ENCODE results near the gene CSF3R. TPM values are rescaled to one million over a fixed set of nuclear protein-coding genes. Genes with fewer than 3 reads are reported as not detected.

The CSF3R gene
- total RNA-seq, 4 donors from 2014 or later = 12.5 to 27.8 (median 19.8) TPM

- Histone ChIP-seq H3K36me3 (peaks cover 0 to 7% (median 0%) of the 10 kb centered on the region in 3 donors), H3K4me1 (peaks cover 0 to 25% (median 2%) of the 10 kb centered on the region in 4 donors), H3K27ac (no peak overlapping the region), H3K27me3 (no peaks in the 10 kb centered on the region), H3K9me3 (no peaks in the 10 kb centered on the region), H3K4me3 (no peak overlapping the region)
- TF ChIP-seq, protein P1, sequence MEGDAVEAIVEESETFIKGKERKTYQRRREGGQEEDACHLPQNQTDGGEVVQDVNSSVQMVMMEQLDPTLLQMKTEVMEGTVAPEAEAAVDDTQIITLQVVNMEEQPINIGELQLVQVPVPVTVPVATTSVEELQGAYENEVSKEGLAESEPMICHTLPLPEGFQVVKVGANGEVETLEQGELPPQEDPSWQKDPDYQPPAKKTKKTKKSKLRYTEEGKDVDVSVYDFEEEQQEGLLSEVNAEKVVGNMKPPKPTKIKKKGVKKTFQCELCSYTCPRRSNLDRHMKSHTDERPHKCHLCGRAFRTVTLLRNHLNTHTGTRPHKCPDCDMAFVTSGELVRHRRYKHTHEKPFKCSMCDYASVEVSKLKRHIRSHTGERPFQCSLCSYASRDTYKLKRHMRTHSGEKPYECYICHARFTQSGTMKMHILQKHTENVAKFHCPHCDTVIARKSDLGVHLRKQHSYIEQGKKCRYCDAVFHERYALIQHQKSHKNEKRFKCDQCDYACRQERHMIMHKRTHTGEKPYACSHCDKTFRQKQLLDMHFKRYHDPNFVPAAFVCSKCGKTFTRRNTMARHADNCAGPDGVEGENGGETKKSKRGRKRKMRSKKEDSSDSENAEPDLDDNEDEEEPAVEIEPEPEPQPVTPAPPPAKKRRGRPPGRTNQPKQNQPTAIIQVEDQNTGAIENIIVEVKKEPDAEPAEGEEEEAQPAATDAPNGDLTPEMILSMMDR (IDR thresholded peaks at IDR 0.05) = no peak
- TF ChIP-seq POLR2A (IDR thresholded peaks at IDR 0.05) = no peak
- TF ChIP-seq EP300 (IDR thresholded peaks at IDR 0.05) = no peak
- no peak for DNase-seq (ENCODE audit: low spot score in 2 of 2)
- 45 to 62% methylated on average over 5 of the region's 5 CpGs for WGBS, 2 donors
Observed at GRCh38 chr1:36446746-36447145, 36.0 kb downstream of the CSF3R start.

DNA sequence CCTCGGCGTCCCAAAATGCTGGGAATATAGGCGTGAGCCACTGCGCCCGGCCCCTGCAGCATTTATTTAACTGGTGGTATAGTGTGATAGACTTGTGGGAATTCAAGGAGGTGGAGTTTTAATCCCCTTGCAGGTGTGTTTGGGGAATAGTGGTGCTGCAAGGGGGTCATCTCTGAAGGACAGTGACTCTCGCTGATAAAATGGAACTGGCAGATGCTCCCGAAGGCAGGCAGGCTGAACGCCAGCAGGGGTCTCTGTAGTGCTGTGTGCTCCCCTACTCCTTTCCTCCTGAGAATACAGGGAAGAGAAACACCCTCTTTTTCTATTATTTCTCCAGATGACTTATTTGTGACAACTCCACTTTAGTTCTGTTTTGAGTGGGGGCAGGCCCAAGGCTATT, 36.4 kb downstream of the CSF3R start:
- Histone ChIP-seq H3K4me3 (no peak overlapping the region), H3K27me3 (no peaks in the 10 kb centered on the region), H3K27ac (no peak overlapping the region), H3K36me3 (peaks cover 0 to 7% (median 0%) of the 10 kb centered on the region in 3 donors), H3K9me3 (no peaks in the 10 kb centered on the region), H3K4me1 (peaks cover 0 to 23% (median 2%) of the 10 kb centered on the region in 4 donors)
- DNase-seq (ENCODE audit: low spot score in 2 of 2) = no peak
- WGBS, 2 donors = 58 to 66% methylated on average over 8 of the region's 8 CpGs
- TF ChIP-seq POLR2A (IDR thresholded peaks at IDR 0.05) (no peak), EP300 (IDR thresholded peaks at IDR 0.05) (no peak)
- TF ChIP-seq, protein P1 (IDR thresholded peaks at IDR 0.05) = no peak

DNA sequence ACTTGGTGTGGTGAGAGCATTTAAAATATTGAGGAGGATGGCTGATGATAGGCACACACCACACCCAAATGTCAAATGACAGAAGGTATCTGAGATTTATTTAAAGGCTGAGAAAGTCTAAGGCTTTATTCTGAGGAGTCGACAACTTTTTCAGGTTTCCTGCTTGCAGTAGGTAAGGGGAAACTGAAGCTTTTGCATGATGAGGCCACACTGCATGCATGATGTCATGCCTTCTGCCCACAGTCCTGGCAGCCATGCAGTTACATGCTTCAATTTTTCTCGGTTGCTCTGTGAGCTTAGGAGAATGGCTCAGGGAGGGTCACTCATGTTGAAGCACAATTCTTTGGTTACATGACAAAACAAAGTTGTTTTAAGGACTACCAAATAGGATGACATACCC, 39.4 kb downstream of the CSF3R start:
- no peak for TF ChIP-seq POLR2A (IDR thresholded peaks at IDR 0.05)
- Histone ChIP-seq H3K36me3 (peaks cover 0 to 21% (median 0%) of the 10 kb centered on the region in 3 donors), H3K4me3 (no peak overlapping the region), H3K27me3 (no peaks in the 10 kb centered on the region), H3K9me3 (no peaks in the 10 kb centered on the region), H3K4me1 (peaks cover 0 to 4% (median 0%) of the 10 kb centered on the region in 4 donors), H3K27ac (no peak overlapping the region)
- DNase-seq (ENCODE audit: low spot score in 2 of 2) = no peak
- WGBS, 2 donors = 71 to 88% methylated on average over 2 of the region's 2 CpGs

DNA sequence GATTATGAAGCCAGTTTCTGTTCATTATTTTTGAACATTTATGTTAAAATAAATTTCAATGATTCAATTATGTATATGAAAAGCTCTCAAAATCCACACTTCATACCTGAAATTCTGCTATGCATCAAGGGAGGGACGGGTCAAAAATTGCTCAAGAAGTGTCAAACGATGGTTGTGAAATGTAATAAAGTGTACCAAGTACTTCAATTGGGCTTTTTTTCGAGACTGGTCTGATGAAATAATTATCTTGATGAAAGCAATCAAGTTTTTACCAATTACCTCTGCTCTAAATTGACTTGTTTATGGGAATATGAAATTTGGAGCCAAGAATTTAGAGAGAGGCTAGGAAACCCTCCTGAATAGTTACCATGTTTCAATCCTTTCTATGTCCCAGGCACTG, 40.4 kb downstream of the CSF3R start:
- H3K27ac ChIP-seq = no peak overlapping the region
- no peak overlapping the region for H3K4me3 ChIP-seq
- no peak for TF ChIP-seq POLR2A (IDR thresholded peaks at IDR 0.05)
- TF ChIP-seq EP300 (IDR thresholded peaks at IDR 0.05) = no peak
- TF ChIP-seq, protein P1 (IDR thresholded peaks at IDR 0.05) = no peak
- no peaks in the 10 kb centered on the region for H3K9me3 ChIP-seq
- 86 to 88% methylated on average over 3 of the region's 3 CpGs for WGBS, 2 donors
- DNase-seq (ENCODE audit: low spot score in 2 of 2) = no peak
- H3K4me1 ChIP-seq = no peaks in the 10 kb centered on the region
- no peaks in the 10 kb centered on the region for H3K27me3 ChIP-seq
- H3K36me3 ChIP-seq = peaks cover 0 to 30% (median 0%) of the 10 kb centered on the region in 3 donors

GRCh38 chr1:36440646-36441045, 42.1 kb downstream of the CSF3R start:
- DNase-seq (ENCODE audit: low spot score in 2 of 2) = no peak
- 74 to 79% methylated on average over 3 of the region's 3 CpGs for WGBS, 2 donors
- H3K27ac ChIP-seq = no peak overlapping the region
- no peaks in the 10 kb centered on the region for H3K9me3 ChIP-seq
- no peaks in the 10 kb centered on the region for H3K27me3 ChIP-seq
- no peaks in the 10 kb centered on the region for H3K4me1 ChIP-seq
- peaks cover 0 to 40% (median 0%) of the 10 kb centered on the region in 3 donors for H3K36me3 ChIP-seq
- no peak overlapping the region for H3K4me3 ChIP-seq
- TF ChIP-seq EP300 (IDR thresholded peaks at IDR 0.05) = no peak
- TF ChIP-seq, protein P1 (IDR thresholded peaks at IDR 0.05) = no peak
- TF ChIP-seq POLR2A (IDR thresholded peaks at IDR 0.05) = no peak

DNA sequence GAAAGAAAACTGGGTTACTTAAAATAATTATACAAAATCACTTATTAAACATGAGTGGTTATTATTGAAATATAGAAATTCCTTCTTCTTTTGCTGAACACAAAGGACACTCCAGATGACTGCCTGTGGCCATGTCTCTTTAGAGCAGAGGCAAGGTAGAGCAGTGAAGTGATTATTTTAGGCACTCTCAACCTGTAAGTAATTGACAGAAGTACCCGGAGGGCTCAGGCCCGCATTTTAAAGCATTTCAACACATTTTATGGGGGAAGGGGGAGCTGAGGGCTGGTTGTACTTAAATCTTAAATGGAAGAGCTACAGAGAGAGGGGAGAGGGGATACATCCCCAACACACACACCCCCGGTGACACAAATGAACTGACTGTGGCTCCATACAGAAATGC, 42.7 kb downstream of the CSF3R start:
- H3K4me3 ChIP-seq = no peak overlapping the region
- peaks cover 0 to 40% (median 0%) of the 10 kb centered on the region in 3 donors for H3K36me3 ChIP-seq
- no peaks in the 10 kb centered on the region for H3K27me3 ChIP-seq
- TF ChIP-seq POLR2A (IDR thresholded peaks at IDR 0.05) (no peak), EP300 (IDR thresholded peaks at IDR 0.05) (no peak)
- TF ChIP-seq, protein P1 (IDR thresholded peaks at IDR 0.05) = no peak
- H3K4me1 ChIP-seq = no peaks in the 10 kb centered on the region
- DNase-seq (ENCODE audit: low spot score in 2 of 2) = no peak
- no peak overlapping the region for H3K27ac ChIP-seq
- WGBS, 2 donors = 36 to 42% methylated on average over 3 of the region's 3 CpGs
- no peaks in the 10 kb centered on the region for H3K9me3 ChIP-seq
